Naive thymus-derived CD4-positive, alpha-beta T cell (primary cell): ENCODE data around the gene SLC34A3. TPM values are rescaled to one million over a fixed set of nuclear protein-coding genes. Genes with fewer than 3 reads are reported as not detected.
A peak's percentile ranks its signal among the peaks of the same experiment; 100 is the strongest.

Source experiments
- ATAC-seq: fragments of 150-1000 bp; cut with Tn5 transposase; 2 replicates; pipeline ENCODE4 v1.10.0; 2021; ENCODE audit warnings: mild to moderate bottlenecking, moderate library complexity
- CTCF ChIA-PET: fragments of 350-600 bp; sonication (Branson Sonifier 250); formaldehyde crosslinking; loops from one replicate; lab custom pipeline; 2021; ENCODE audit warnings: antibody characterized with exemption; lab: Charles Lee
- POLR2A ChIA-PET: fragments of 350-600 bp; sonication (Branson Sonifier 250); formaldehyde crosslinking; loops from one replicate; lab custom pipeline; 2021; ENCODE audit warnings: antibody characterized with exemption, inconsistent platforms; lab: Charles Lee
- DNase-seq, 9 donors: peaks; one replicate each; pipeline versions ENCODE4 v3.0.0 to v3.0.0-alpha.2; 2020 to 2022; ENCODE audit warnings: mixed read lengths in 1 of 9
- H3K27ac ChIP-seq: one replicate; pipeline ENCODE4 v1.7.0; 2013; ENCODE audit warnings: mild to moderate bottlenecking, low read depth, low read length, moderate library complexity
- H3K27me3 ChIP-seq, 2 donors: one replicate each; pipeline ENCODE4 v1.7.0; 2013; ENCODE audit warnings: low read length in 2 of 2, mild to moderate bottlenecking in 2 of 2, moderate library complexity in 2 of 2; ENCODE audit not compliant: control insufficient read depth in 2 of 2, insufficient read depth in 2 of 2
- H3K36me3 ChIP-seq, 3 experiments: 1 replicate in 2 of 3; 2 replicates in 1 of 3; pipeline ENCODE4 v1.7.0; 2013; ENCODE audit warnings: low read length in 3 of 3, mild to moderate bottlenecking in 3 of 3, moderate library complexity in 1 of 3; ENCODE audit not compliant: insufficient read depth in 3 of 3, control insufficient read depth in 2 of 3
- H3K4me1 ChIP-seq, 2 donors: one replicate each; pipeline ENCODE4 v1.7.0; 2013; ENCODE audit warnings: low read length in 2 of 2, mild to moderate bottlenecking in 2 of 2, moderate library complexity in 1 of 2; ENCODE audit not compliant: control insufficient read depth in 2 of 2, insufficient read depth in 2 of 2
- H3K4me3 ChIP-seq: 2 replicates; pipeline ENCODE4 v1.7.0; 2013; ENCODE audit warnings: mild to moderate bottlenecking, low read length
- H3K9me3 ChIP-seq, 3 experiments: 1 replicate in 2 of 3; 2 replicates in 1 of 3; pipeline ENCODE4 v1.7.0; 2013; ENCODE audit warnings: low read length in 3 of 3; ENCODE audit not compliant: control insufficient read depth in 2 of 3
- H3K27ac Mint-ChIP-seq, 9 donors: one replicate each; pipeline ENCODE4 v1.8.0; 2020 to 2022; ENCODE audit warnings: mixed read lengths in 9 of 9, mild to moderate bottlenecking in 8 of 9, moderate library complexity in 5 of 9, inconsistent platforms in 2 of 9
- H3K27me3 Mint-ChIP-seq, 5 donors: one replicate each; pipeline ENCODE4 v1.8.0; 2021 to 2022; ENCODE audit warnings: mixed read lengths in 5 of 5, mild to moderate bottlenecking in 1 of 5
- H3K36me3 Mint-ChIP-seq, 5 donors: one replicate each; pipeline ENCODE4 v1.8.0; 2020 to 2022; ENCODE audit warnings: mixed read lengths in 5 of 5, mild to moderate bottlenecking in 3 of 5, inconsistent platforms in 1 of 5
- H3K4me1 Mint-ChIP-seq, 7 donors: one replicate each; pipeline ENCODE4 v1.8.0; 2020 to 2022; ENCODE audit warnings: mixed read lengths in 7 of 7, mild to moderate bottlenecking in 3 of 7, inconsistent platforms in 1 of 7
- H3K4me3 Mint-ChIP-seq, 10 donors: one replicate each; pipeline ENCODE4 v1.8.0; 2020 to 2022; ENCODE audit warnings: mild to moderate bottlenecking in 10 of 10, mixed read lengths in 10 of 10, moderate library complexity in 6 of 10, inconsistent platforms in 2 of 10
- H3K9me3 Mint-ChIP-seq, 11 donors: one replicate each; pipeline ENCODE4 v1.8.0; 2020 to 2022; ENCODE audit warnings: mixed read lengths in 11 of 11, mild to moderate bottlenecking in 4 of 11, inconsistent platforms in 1 of 11, moderate library complexity in 1 of 11
- intact Hi-C, 2 donors: fragments of 100-400 bp; cut with micrococcal nuclease; formaldehyde crosslinking; loops; one replicate each; pipeline ENCODE4 v1.15.1; 2023
- polyA plus RNA-seq, 2 donors: library from polyadenylated mRNA; unstranded; fragments of 300-500 nt; fragmentation: Illumina TruSeq; gene quantifications; one replicate each; pipeline ENCODE4 v1.2.3, GENCODE V29; 2021
- total RNA-seq, 6 experiments: library from RNA in 5 of 6; stranded (reverse) in 5 of 6; gene quantifications; 1 replicate in 5 of 6; 2 replicates in 1 of 6; pipeline ENCODE4 v1.2.3 and lab custom pipeline; 2021 to 2026

SLC34A3 gene
- total and polyA plus RNA-seq, 7 experiments from 2014 or later, result 0.16 TPM; not detected in 5

GRCh38 chr9:137190315-137190856 is 40.3 kb upstream of the SLC34A3 start:
- Mint-ChIP-seq H3K9me3 (peaks cover 0 to 2% (median 0%) of the 10 kb centered on the region in 11 donors), H3K4me3 (peak overlapping the region in 9 of 10 donors; percentile 30 to 95 (median 64)), H3K4me1 (peaks cover 9 to 50% (median 28%) of the 10 kb centered on the region in 7 donors), H3K27me3 (no peaks in the 10 kb centered on the region), H3K27ac (peak overlapping the region in 7 of 9 donors; percentile 42 to 86 (median 66)), H3K36me3 (peaks cover 0 to 6% (median 0%) of the 10 kb centered on the region in 5 donors)
- POLR2A ChIA-PET, result interaction anchor here (0.7 to 10.4 kb wide), 5 partner anchors 8 to 61 kb away, joined by 3 to 136 read pairs (median 16); partner anchors contain the start of genes NDOR1, TMEM203, TPRN and TUBB4B
- Histone ChIP-seq H3K36me3 (peaks cover 0 to 46% (median 0%) of the 10 kb centered on the region in 3 experiments), H3K27me3 (no peaks in the 10 kb centered on the region), H3K4me3 (no peak overlapping the region), H3K9me3 (no peaks in the 10 kb centered on the region), H3K27ac (peak overlapping the region; percentile 99), H3K4me1 (peaks cover 30 to 32% of the 10 kb centered on the region in 2 donors)
- DNase-seq (no peak), ATAC-seq (no peak)
- intact Hi-C loops, result no loop called here
- CTCF ChIA-PET, result interaction anchor here (1.9 kb wide), 1 partner anchor 20 kb away, joined by 5 read pairs; no protein-coding TSS in a partner anchor

- Mint-ChIP-seq H3K27me3 (no peaks in the 10 kb centered on the region), H3K36me3 (peaks cover 0 to 6% (median 0%) of the 10 kb centered on the region in 5 donors), H3K27ac (peak overlapping the region in 3 of 9 donors; percentile 42 to 86 (median 63)), H3K4me1 (peaks cover 7 to 42% (median 26%) of the 10 kb centered on the region in 7 donors), H3K9me3 (peaks cover 0 to 2% (median 0%) of the 10 kb centered on the region in 11 donors), H3K4me3 (peak overlapping the region in 3 of 10 donors; percentile 52 to 95 (median 69))
- Histone ChIP-seq H3K4me1 (peaks cover 28 to 29% of the 10 kb centered on the region in 2 donors), H3K27me3 (no peaks in the 10 kb centered on the region), H3K4me3 (no peak overlapping the region), H3K9me3 (no peaks in the 10 kb centered on the region), H3K27ac (no peak overlapping the region), H3K36me3 (peaks cover 0 to 37% (median 0%) of the 10 kb centered on the region in 3 experiments)
- ChIA-PET CTCF (no interaction called here), POLR2A (interaction anchor here (0.6 to 10.4 kb wide), 4 partner anchors 13 to 62 kb away, joined by 3 to 136 read pairs (median 7); partner anchors contain the start of genes NDOR1, TMEM203 and TPRN)
- no peak for ATAC-seq
- no peak for DNase-seq
- intact Hi-C loops, result no loop called here
These were observed 39.5 kb upstream of the SLC34A3 start for GRCh38 chr9:137191245-137191644.

- Histone ChIP-seq H3K36me3 (peaks cover 0 to 31% (median 0%) of the 10 kb centered on the region in 3 experiments), H3K4me1 (peaks cover 22 to 23% of the 10 kb centered on the region in 2 donors), H3K9me3 (no peaks in the 10 kb centered on the region), H3K4me3 (no peak overlapping the region), H3K27ac (no peak overlapping the region), H3K27me3 (no peaks in the 10 kb centered on the region)
- Mint-ChIP-seq H3K36me3 (peaks cover 0 to 6% (median 0%) of the 10 kb centered on the region in 5 donors), H3K4me3 (no peak overlapping the region), H3K27me3 (no peaks in the 10 kb centered on the region), H3K9me3 (peaks cover 0 to 2% (median 0%) of the 10 kb centered on the region in 11 donors), H3K4me1 (peaks cover 6 to 36% (median 22%) of the 10 kb centered on the region in 7 donors), H3K27ac (no peak overlapping the region)
- DNase-seq (no peak), ATAC-seq (no peak)
- intact Hi-C loops, result no loop called here
- ChIA-PET CTCF (no interaction called here), POLR2A (interaction anchor here (0.6 to 10.4 kb wide), 4 partner anchors 13 to 55 kb away, joined by 3 to 136 read pairs (median 5); partner anchors contain the start of genes NDOR1, TMEM203 and TPRN)
These were observed 38.8 kb upstream of the SLC34A3 start for GRCh38 chr9:137191691-137192447.

- Mint-ChIP-seq H3K9me3 (peaks cover 0 to 2% (median 0%) of the 10 kb centered on the region in 11 donors), H3K4me3 (no peak overlapping the region), H3K36me3 (peaks cover 0 to 6% (median 0%) of the 10 kb centered on the region in 5 donors), H3K4me1 (peaks cover 3 to 31% (median 17%) of the 10 kb centered on the region in 7 donors), H3K27me3 (no peaks in the 10 kb centered on the region), H3K27ac (no peak overlapping the region)
- H3K27ac ChIP-seq, result no peak overlapping the region
- no peak for DNase-seq
- H3K4me3 ChIP-seq, result no peak overlapping the region
- H3K27me3 ChIP-seq, result no peaks in the 10 kb centered on the region
- ATAC-seq, result no peak
- H3K36me3 ChIP-seq, result peaks cover 0 to 28% (median 0%) of the 10 kb centered on the region in 3 experiments
- peaks cover 17 to 18% of the 10 kb centered on the region in 2 donors for H3K4me1 ChIP-seq
- H3K9me3 ChIP-seq, result no peaks in the 10 kb centered on the region
- intact Hi-C loops, result no loop called here
- POLR2A ChIA-PET, result interaction anchor here (0.6 to 10.4 kb wide), 5 partner anchors 12 to 66 kb away, joined by 3 to 136 read pairs (median 4); partner anchors contain the start of genes NDOR1, TMEM203 and TPRN
- CTCF ChIA-PET, result interaction anchor here (1.0 kb wide), 1 partner anchor 399 kb away, joined by 3 read pairs; no protein-coding TSS in a partner anchor
These were observed 38.3 kb upstream of the SLC34A3 start for GRCh38 chr9:137192448-137192780.

GRCh38 chr9:137192859-137193258 is 37.8 kb upstream of the SLC34A3 start:
- Mint-ChIP-seq H3K4me3 (no peak overlapping the region), H3K9me3 (peaks cover 0 to 2% (median 0%) of the 10 kb centered on the region in 11 donors), H3K4me1 (peaks cover 0 to 26% (median 13%) of the 10 kb centered on the region in 7 donors), H3K36me3 (peaks cover 0 to 6% (median 0%) of the 10 kb centered on the region in 5 donors), H3K27ac (no peak overlapping the region), H3K27me3 (no peaks in the 10 kb centered on the region)
- H3K27me3 ChIP-seq, result no peaks in the 10 kb centered on the region
- ATAC-seq (no peak), DNase-seq (no peak)
- H3K4me1 ChIP-seq, result peaks cover 12 to 13% of the 10 kb centered on the region in 2 donors
- H3K27ac ChIP-seq, result no peak overlapping the region
- H3K9me3 ChIP-seq, result no peaks in the 10 kb centered on the region
- CTCF ChIA-PET, result interaction anchor here (0.6 to 1.0 kb wide), 2 partner anchors 399 to 561 kb away, joined by 3 read pairs; no protein-coding TSS in a partner anchor
- peaks cover 0 to 28% (median 0%) of the 10 kb centered on the region in 3 experiments for H3K36me3 ChIP-seq
- H3K4me3 ChIP-seq, result no peak overlapping the region
- intact Hi-C loops, result no loop called here
- POLR2A ChIA-PET, result interaction anchor here (0.6 to 10.4 kb wide), 6 partner anchors 12 to 67 kb away, joined by 3 to 136 read pairs (median 4); partner anchors contain the start of genes NDOR1, TMEM203 and TPRN

- no peak overlapping the region for H3K27ac Mint-ChIP-seq
- Histone ChIP-seq H3K9me3 (no peaks in the 10 kb centered on the region), H3K4me3 (no peak overlapping the region), H3K36me3 (peaks cover 0 to 20% (median 0%) of the 10 kb centered on the region in 3 experiments), H3K27ac (no peak overlapping the region), H3K27me3 (no peaks in the 10 kb centered on the region), H3K4me1 (peaks cover 11 to 13% of the 10 kb centered on the region in 2 donors)
- ChIA-PET POLR2A (interaction anchor here (1.3 to 10.4 kb wide), 2 partner anchors 11 to 29 kb away, joined by 4 to 136 read pairs; partner anchors contain the start of genes NDOR1, TMEM203 and TPRN), CTCF (interaction anchor here (0.6 kb wide), 1 partner anchor 562 kb away, joined by 3 read pairs; no protein-coding TSS in a partner anchor)
- ATAC-seq, result no peak
- no peaks in the 10 kb centered on the region for H3K27me3 Mint-ChIP-seq
- peaks cover 0 to 27% (median 13%) of the 10 kb centered on the region in 7 donors for H3K4me1 Mint-ChIP-seq
- H3K4me3 Mint-ChIP-seq, result no peak overlapping the region
- peaks cover 0 to 2% (median 0%) of the 10 kb centered on the region in 11 donors for H3K9me3 Mint-ChIP-seq
- H3K36me3 Mint-ChIP-seq, result peaks cover 0 to 6% (median 0%) of the 10 kb centered on the region in 5 donors
- intact Hi-C loops, result no loop called here
- DNase-seq, result no peak
These were observed 36.9 kb upstream of the SLC34A3 start for GRCh38 chr9:137193771-137194170.
